ENCODE data around the gene ZNF782. TPM values are rescaled to one million over a fixed set of nuclear protein-coding genes. Genes with fewer than 3 reads are reported as not detected.
"Not testable (repeated sequence)": the region's sequence is repeated elsewhere in the genome, so short reads cannot be mapped to it uniquely, and the experiment has no call there.

Gene ZNF782
- total RNA-seq, 2 donors from 2014 or later, result 4.5 to 7.1 TPM

GRCh38 chr9:96867079-96867804, 12.9 kb upstream of the ZNF782 start:
- H3K4me1 Mint-ChIP-seq (ENCODE audit: low read depth), result no peaks in the 10 kb centered on the region
- H3K27me3 Mint-ChIP-seq (ENCODE audit: low read depth), result no peaks in the 10 kb centered on the region
- no peak for ATAC-seq (replicated peaks in 1 of 2)
- no peak overlapping the region for H3K4me3 Mint-ChIP-seq
- H3K9me3 Mint-ChIP-seq, result peaks cover 6% of the 10 kb centered on the region in 2 donors
- no peak overlapping the region for H3K27ac Mint-ChIP-seq
- peaks cover 4 to 5% of the 10 kb centered on the region in 2 donors for H3K36me3 Mint-ChIP-seq (ENCODE audit: insufficient read depth in 2 of 2)
- DNase-seq, result no peak

- not testable (repeated sequence) for H3K36me3 Mint-ChIP-seq (ENCODE audit: insufficient read depth in 2 of 2); ATAC-seq (replicated peaks in 1 of 2); H3K27ac Mint-ChIP-seq; H3K27me3 Mint-ChIP-seq (ENCODE audit: low read depth); DNase-seq; H3K4me3 Mint-ChIP-seq; H3K4me1 Mint-ChIP-seq (ENCODE audit: low read depth); H3K9me3 Mint-ChIP-seq
These were observed 10.9 kb upstream of the ZNF782 start for GRCh38 chr9:96865240-96865639.

GRCh38 chr9:96859461-96860198, 5.3 kb upstream of the ZNF782 start:
- H3K36me3 Mint-ChIP-seq (ENCODE audit: insufficient read depth in 2 of 2), result no peaks in the 10 kb centered on the region
- H3K4me3 Mint-ChIP-seq, result no peak overlapping the region
- no peaks in the 10 kb centered on the region for H3K9me3 Mint-ChIP-seq
- peaks cover 21% of the 10 kb centered on the region for H3K4me1 Mint-ChIP-seq (ENCODE audit: low read depth)
- DNase-seq, result no peak
- no peak for ATAC-seq (replicated peaks in 1 of 2)
- peaks cover 20% of the 10 kb centered on the region for H3K27me3 Mint-ChIP-seq (ENCODE audit: low read depth)
- H3K27ac Mint-ChIP-seq, result peak overlapping the region; percentile 57

GRCh38 chr9:96858670-96859069, 4.4 kb upstream of the ZNF782 start:
- no peak for ATAC-seq (replicated peaks in 1 of 2)
- Mint-ChIP-seq H3K27ac (no peak overlapping the region), H3K4me1 (ENCODE audit: low read depth) (peaks cover 25% of the 10 kb centered on the region), H3K4me3 (no peak overlapping the region), H3K27me3 (ENCODE audit: low read depth) (peaks cover 20% of the 10 kb centered on the region), H3K36me3 (ENCODE audit: insufficient read depth in 2 of 2) (peaks cover 2% of the 10 kb centered on the region in 2 donors), H3K9me3 (no peaks in the 10 kb centered on the region)
- DNase-seq, result no peak

- DNase-seq, result no peak
- H3K4me3 Mint-ChIP-seq, result no peak overlapping the region
- H3K9me3 Mint-ChIP-seq, result no peaks in the 10 kb centered on the region
- peaks cover 2% of the 10 kb centered on the region in 2 donors for H3K36me3 Mint-ChIP-seq (ENCODE audit: insufficient read depth in 2 of 2)
- peaks cover 20% of the 10 kb centered on the region for H3K27me3 Mint-ChIP-seq (ENCODE audit: low read depth)
- peak in 1 of 2 donors; percentile 12 for ATAC-seq (replicated peaks in 1 of 2)
- H3K4me1 Mint-ChIP-seq (ENCODE audit: low read depth), result peaks cover 29% of the 10 kb centered on the region
- no peak overlapping the region for H3K27ac Mint-ChIP-seq
These were observed 3.8 kb upstream of the ZNF782 start for GRCh38 chr9:96858018-96858573.

GRCh38 chr9:96856363-96857286, 2.3 kb upstream of the ZNF782 start:
- Mint-ChIP-seq H3K27ac (no peak overlapping the region), H3K4me1 (ENCODE audit: low read depth) (peaks cover 44% of the 10 kb centered on the region), H3K36me3 (ENCODE audit: insufficient read depth in 2 of 2) (peaks cover 2% of the 10 kb centered on the region in 2 donors), H3K4me3 (no peak overlapping the region), H3K9me3 (no peaks in the 10 kb centered on the region), H3K27me3 (ENCODE audit: low read depth) (peaks cover 20% of the 10 kb centered on the region)
- ATAC-seq (replicated peaks in 1 of 2) (peak; percentile 72 to 75), DNase-seq (peak; percentile 74 to 75)

- Mint-ChIP-seq H3K4me3 (peak overlapping the region; percentile 100), H3K4me1 (ENCODE audit: low read depth) (peaks cover 52% of the 10 kb centered on the region), H3K36me3 (ENCODE audit: insufficient read depth in 2 of 2) (peaks cover 2 to 5% of the 10 kb centered on the region in 2 donors), H3K9me3 (no peaks in the 10 kb centered on the region), H3K27ac (peak overlapping the region; percentile 99), H3K27me3 (ENCODE audit: low read depth) (peaks cover 20% of the 10 kb centered on the region)
- ATAC-seq (replicated peaks in 1 of 2), result no peak
- no peak for DNase-seq
These were observed 448 bp upstream of the ZNF782 start for GRCh38 chr9:96854651-96855273.

GRCh38 chr9:96852676-96853075, 1.6 kb downstream of the ZNF782 start:
- no peak for ATAC-seq (replicated peaks in 1 of 2)
- peaks cover 0 to 3% of the 10 kb centered on the region in 2 donors for H3K9me3 Mint-ChIP-seq
- H3K36me3 Mint-ChIP-seq (ENCODE audit: insufficient read depth in 2 of 2), result peaks cover 8 to 18% of the 10 kb centered on the region in 2 donors
- peak overlapping the region; percentile 100 for H3K4me3 Mint-ChIP-seq
- H3K27me3 Mint-ChIP-seq (ENCODE audit: low read depth), result peaks cover 20% of the 10 kb centered on the region
- no peak overlapping the region for H3K27ac Mint-ChIP-seq
- peaks cover 60% of the 10 kb centered on the region for H3K4me1 Mint-ChIP-seq (ENCODE audit: low read depth)
- no peak for DNase-seq

- H3K36me3 Mint-ChIP-seq (ENCODE audit: insufficient read depth in 2 of 2), result peaks cover 33 to 70% of the 10 kb centered on the region in 2 donors
- H3K27ac Mint-ChIP-seq, result no peak overlapping the region
- no peaks in the 10 kb centered on the region for H3K27me3 Mint-ChIP-seq (ENCODE audit: low read depth)
- peaks cover 12 to 17% of the 10 kb centered on the region in 2 donors for H3K9me3 Mint-ChIP-seq
- DNase-seq (no peak), ATAC-seq (replicated peaks in 1 of 2) (no peak)
- no peak overlapping the region for H3K4me3 Mint-ChIP-seq
- H3K4me1 Mint-ChIP-seq (ENCODE audit: low read depth), result peaks cover 29% of the 10 kb centered on the region
These were observed 10.3 kb downstream of the ZNF782 start for GRCh38 chr9:96844040-96844439.

- Mint-ChIP-seq H3K27ac (no peak overlapping the region), H3K4me1 (ENCODE audit: low read depth) (no peaks in the 10 kb centered on the region), H3K36me3 (ENCODE audit: insufficient read depth in 2 of 2) (peaks cover 32 to 65% of the 10 kb centered on the region in 2 donors), H3K4me3 (no peak overlapping the region), H3K27me3 (ENCODE audit: low read depth) (no peaks in the 10 kb centered on the region), H3K9me3 (peaks cover 23 to 28% of the 10 kb centered on the region in 2 donors)
- no peak for DNase-seq
- no peak for ATAC-seq (replicated peaks in 1 of 2)
These were observed 35.8 kb downstream of the ZNF782 start for GRCh38 chr9:96818533-96818932.

- Mint-ChIP-seq H3K9me3 (peaks cover 23 to 28% of the 10 kb centered on the region in 2 donors), H3K27me3 (ENCODE audit: low read depth) (no peaks in the 10 kb centered on the region), H3K4me1 (ENCODE audit: low read depth) (no peaks in the 10 kb centered on the region), H3K36me3 (ENCODE audit: insufficient read depth in 2 of 2) (peaks cover 32 to 63% of the 10 kb centered on the region in 2 donors), H3K4me3 (no peak overlapping the region), H3K27ac (no peak overlapping the region)
- DNase-seq (no peak), ATAC-seq (replicated peaks in 1 of 2) (no peak)
These were observed 36.3 kb downstream of the ZNF782 start for GRCh38 chr9:96817973-96818372.

- no peaks in the 10 kb centered on the region for H3K4me1 Mint-ChIP-seq (ENCODE audit: low read depth)
- peaks cover 29 to 34% of the 10 kb centered on the region in 2 donors for H3K36me3 Mint-ChIP-seq (ENCODE audit: insufficient read depth in 2 of 2)
- ATAC-seq (replicated peaks in 1 of 2) (no peak), DNase-seq (no peak)
- H3K27me3 Mint-ChIP-seq (ENCODE audit: low read depth), result no peaks in the 10 kb centered on the region
- H3K27ac Mint-ChIP-seq, result no peak overlapping the region
- H3K9me3 Mint-ChIP-seq, result peaks cover 27 to 40% of the 10 kb centered on the region in 2 donors
- H3K4me3 Mint-ChIP-seq, result no peak overlapping the region
These were observed 40.7 kb downstream of the ZNF782 start for GRCh38 chr9:96813607-96814006.

Data from activated T-cell treated with anti-CD3 and anti-CD28 coated beads, Interleukin-2, amount 50 U/mL, for 72 hours (primary cell).